ENCODE results near the gene SGMS1.
"Not testable (repeated sequence)": the region's sequence is repeated elsewhere in the genome, so short reads cannot be mapped to it uniquely, and the experiment has no call there.

SGMS1 gene

GRCh38 chr10:50431133-50431532 is 192.6 kb downstream of the SGMS1 start:
- no peak for TF ChIP-seq POU6F1 (CRISPR knock-in tag; IDR thresholded peaks at IDR 0.05; ENCODE audit: borderline replicate concordance, low read depth)
- no peak for TF ChIP-seq GLIS3 (CRISPR knock-in tag; IDR thresholded peaks at IDR 0.05)
- TF ChIP-seq CSRNP3 (CRISPR knock-in tag; IDR thresholded peaks at IDR 0.05), result no peak
- TF ChIP-seq ZFP30 (CRISPR knock-in tag; IDR thresholded peaks at IDR 0.05), result no peak
- TF ChIP-seq BACH2 (CRISPR knock-in tag; IDR thresholded peaks at IDR 0.05; ENCODE audit: borderline replicate concordance), result no peak
- no peak for TF ChIP-seq SNAI2 (CRISPR knock-in tag; IDR thresholded peaks at IDR 0.05)
- no peak for TF ChIP-seq ZNF70 (CRISPR knock-in tag; IDR thresholded peaks at IDR 0.05)
- no peak for TF ChIP-seq CREB5 (CRISPR knock-in tag; IDR thresholded peaks at IDR 0.05; ENCODE audit: low read depth)
- ATAC-seq, result no peak

GRCh38 chr10:50426485-50426884 is 197.3 kb downstream of the SGMS1 start:
- no peak for ATAC-seq
- TF ChIP-seq OSR1 (CRISPR knock-in tag; IDR thresholded peaks at IDR 0.05) (no peak), BACH2 (CRISPR knock-in tag; IDR thresholded peaks at IDR 0.05; ENCODE audit: borderline replicate concordance) (no peak), TCF4 (CRISPR knock-in tag; IDR thresholded peaks at IDR 0.05; ENCODE audit: borderline replicate concordance) (no peak), ZNF565 (CRISPR knock-in tag; conservative IDR thresholded peaks at IDR 0.05; ENCODE audit: low read depth) (no peak), POU6F1 (CRISPR knock-in tag; IDR thresholded peaks at IDR 0.05; ENCODE audit: borderline replicate concordance, low read depth) (no peak), GLIS3 (CRISPR knock-in tag; IDR thresholded peaks at IDR 0.05) (no peak), ZNF8 (CRISPR knock-in tag; IDR thresholded peaks at IDR 0.05) (no peak), TSHZ2 (CRISPR knock-in tag; IDR thresholded peaks at IDR 0.05) (no peak), SNAI2 (CRISPR knock-in tag; IDR thresholded peaks at IDR 0.05) (no peak), ZNF70 (CRISPR knock-in tag; IDR thresholded peaks at IDR 0.05) (no peak), PATZ1 (CRISPR knock-in tag; IDR thresholded peaks at IDR 0.05; ENCODE audit: borderline replicate concordance) (no peak), CREB5 (CRISPR knock-in tag; IDR thresholded peaks at IDR 0.05; ENCODE audit: low read depth) (no peak), ISL1 (CRISPR knock-in tag; IDR thresholded peaks at IDR 0.05) (no peak), TOX (CRISPR knock-in tag; IDR thresholded peaks at IDR 0.05; ENCODE audit: borderline replicate concordance) (no peak), PPARA (CRISPR knock-in tag; IDR thresholded peaks at IDR 0.05; ENCODE audit: borderline replicate concordance) (no peak), RARB (CRISPR knock-in tag; IDR thresholded peaks at IDR 0.05) (no peak), ARNTL (CRISPR knock-in tag; IDR thresholded peaks at IDR 0.05; ENCODE audit: borderline replicate concordance, low read depth) (no peak), ESRRG (CRISPR knock-in tag; IDR thresholded peaks at IDR 0.05) (no peak)

- ATAC-seq, result not testable (repeated sequence)
Measured at GRCh38 chr10:50425215-50425614, 198.5 kb downstream of the SGMS1 start.

All from SK-N-SH treated with all-trans-retinoic acid at 6 μM for 48 hours (cell line).